ENCODE data around the gene CDCP2. TPM values are rescaled to one million over a fixed set of nuclear protein-coding genes. Genes with fewer than 3 reads are reported as not detected.

The CDCP2 gene
- not detected for polyA plus RNA-seq (ENCODE audit: insufficient read length)

DNA sequence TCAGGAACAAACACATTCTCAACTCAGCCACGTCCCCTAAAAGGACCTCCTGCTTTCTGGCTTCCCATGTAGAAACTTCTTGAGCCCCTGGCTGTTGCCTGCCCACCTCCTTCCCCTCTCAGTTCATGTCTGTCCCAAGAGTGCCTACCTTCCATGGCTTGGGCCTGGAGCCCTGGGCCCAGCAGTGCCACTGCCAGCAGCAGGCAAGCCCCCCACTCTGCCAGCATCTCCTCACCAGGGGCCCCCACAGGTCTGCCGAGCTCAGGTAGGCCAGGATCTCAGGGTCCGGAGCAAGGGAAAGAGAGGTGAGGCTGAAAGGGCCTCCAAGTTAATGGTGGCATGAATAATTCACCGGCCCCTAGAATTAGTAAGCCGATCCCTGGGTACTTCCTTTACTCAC, at the start of gene CDCP2:
CDCP2 (minus strand) TSS at position 305 of the 400 bp plus-strand sequence; CDS start at position 227, 78 bp downstream.
- no peak for DNase-seq

DNA sequence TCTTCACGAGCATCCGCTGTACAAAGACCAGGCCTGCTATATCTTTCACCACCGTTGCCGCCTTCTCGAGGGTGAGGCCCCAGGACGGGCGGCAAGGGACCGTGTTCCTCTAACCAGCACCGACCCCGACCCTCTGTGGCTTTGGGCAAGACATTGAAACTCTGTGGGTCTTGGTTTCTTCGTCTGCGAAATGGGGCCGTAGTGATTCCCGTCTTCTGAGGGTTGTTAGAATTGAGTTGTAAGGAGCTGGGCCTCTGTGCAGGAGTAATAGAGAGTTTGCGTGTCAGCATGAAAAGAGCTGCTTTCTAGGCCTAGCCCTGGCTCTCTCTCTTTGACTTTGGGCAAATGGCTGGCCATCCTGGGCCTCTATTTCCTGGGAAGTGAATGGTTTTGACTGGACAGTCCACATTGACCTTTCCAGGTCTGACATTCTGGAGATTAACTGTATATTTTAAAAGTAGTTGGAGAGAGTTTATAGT, 47.8 kb upstream of the CDCP2 start:
- DNase-seq = no peak

DNA sequence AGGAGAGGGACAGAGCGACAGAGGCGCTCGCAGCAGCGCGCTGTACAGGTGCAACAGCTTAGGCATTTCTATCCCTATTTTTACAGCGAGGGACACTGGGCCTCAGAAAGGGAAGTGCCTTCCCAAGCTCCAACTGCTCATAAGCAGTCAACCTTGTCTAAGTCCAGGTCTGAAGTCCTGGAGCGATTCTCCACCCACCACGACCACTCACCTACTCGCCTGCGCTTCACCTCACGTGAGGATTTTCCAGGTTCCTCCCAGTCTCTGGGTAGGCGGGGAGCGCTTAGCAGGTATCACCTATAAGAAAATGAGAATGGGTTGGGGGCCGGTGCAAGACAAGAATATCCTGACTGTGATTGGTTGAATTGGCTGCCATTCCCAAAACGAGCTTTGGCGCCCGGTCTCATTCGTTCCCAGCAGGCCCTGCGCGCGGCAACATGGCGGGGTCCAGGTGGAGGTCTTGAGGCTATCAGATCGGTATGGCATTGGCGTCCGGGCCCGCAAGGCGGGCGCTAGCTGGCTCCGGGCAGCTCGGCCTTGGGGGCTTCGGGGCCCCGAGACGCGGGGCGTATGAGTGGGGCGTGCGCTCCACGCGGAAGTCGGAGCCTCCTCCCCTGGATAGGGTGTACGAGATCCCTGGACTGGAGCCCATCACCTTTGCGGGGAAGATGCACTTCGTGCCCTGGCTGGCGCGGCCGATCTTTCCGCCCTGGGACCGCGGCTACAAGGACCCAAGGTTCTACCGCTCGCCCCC, 47.1 kb upstream of the CDCP2 start, which contains the start of the genes CYB5RL and MRPL37:
CYB5RL (minus strand) TSS at position 266 of the 754 bp plus-strand sequence. CDS start 4,414 bp downstream, outside the sequence.
MRPL37 (plus strand) TSS at position 403 of the 754 bp plus-strand sequence; CDS start at position 480, 77 bp downstream.
- DNase-seq = peak; percentile 96

DNA sequence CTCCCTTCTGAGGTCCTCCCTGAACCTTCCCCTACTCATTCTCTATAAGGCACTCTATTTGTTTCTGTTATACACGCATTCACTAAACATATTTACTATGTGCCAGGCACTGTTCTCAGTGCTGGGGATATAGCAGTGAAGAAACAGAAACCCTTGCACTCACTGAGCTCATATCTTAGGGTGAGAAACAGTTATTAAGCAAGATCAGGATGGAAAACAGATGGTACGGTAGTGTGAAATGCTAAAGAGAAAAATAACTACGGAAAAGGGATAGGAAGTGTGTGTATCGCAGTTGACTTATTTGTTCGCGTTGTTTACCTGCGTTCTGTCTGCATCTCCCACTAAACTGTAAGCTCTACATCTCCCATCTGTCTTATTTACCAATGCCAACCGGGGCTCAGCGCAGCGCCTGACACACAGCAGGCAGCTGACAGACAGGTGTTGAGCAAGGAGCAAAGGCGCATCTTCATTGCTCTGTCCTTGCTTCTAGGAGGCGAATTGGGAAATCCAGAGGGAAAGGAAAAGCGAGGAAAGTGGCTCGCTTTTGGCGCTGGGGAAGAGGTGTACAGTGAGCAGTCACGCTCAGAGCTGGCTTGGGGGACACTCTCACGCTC, 46.5 kb upstream of the CDCP2 start:
- DNase-seq = no peak

DNA sequence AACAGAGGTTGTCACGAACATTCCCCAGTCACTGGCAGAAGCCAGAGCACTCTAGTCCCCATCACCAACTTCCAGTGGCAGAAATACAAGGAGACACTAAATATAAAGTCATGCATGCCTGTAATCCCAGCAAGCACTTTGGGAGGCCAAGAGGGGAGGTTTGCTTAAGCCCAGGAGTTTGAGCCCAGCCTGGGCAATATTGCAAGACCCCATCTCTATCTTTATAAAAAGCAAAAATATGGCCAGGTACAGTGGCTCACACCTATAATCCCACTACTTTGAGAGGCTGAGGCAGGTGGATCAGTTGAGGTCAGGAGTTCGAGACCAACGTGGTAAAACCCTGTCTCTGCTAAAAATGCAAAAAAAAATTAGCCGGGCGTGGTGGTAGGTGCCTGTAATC, 40.7 kb upstream of the CDCP2 start:
- no peak for DNase-seq

DNA sequence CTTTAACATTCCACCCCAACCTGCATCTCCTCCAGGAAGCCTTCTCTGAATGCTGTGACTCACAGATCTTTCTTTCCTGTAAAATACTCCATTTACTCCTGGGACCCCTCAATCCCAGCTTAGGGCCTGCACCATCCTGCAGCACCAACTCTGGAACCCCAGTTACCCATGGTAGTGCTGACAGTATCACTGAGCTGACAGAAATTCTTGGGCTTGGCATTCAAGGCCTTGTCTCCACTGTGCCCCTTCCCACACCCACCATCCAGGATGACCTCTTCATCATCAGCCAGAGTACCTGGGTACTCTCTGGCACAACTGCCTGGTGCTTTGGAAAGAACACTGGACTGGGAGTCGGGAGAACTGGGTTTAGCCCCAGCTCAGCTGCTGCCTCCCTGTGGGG, 38.7 kb upstream of the CDCP2 start:
- DNase-seq = no peak

DNA sequence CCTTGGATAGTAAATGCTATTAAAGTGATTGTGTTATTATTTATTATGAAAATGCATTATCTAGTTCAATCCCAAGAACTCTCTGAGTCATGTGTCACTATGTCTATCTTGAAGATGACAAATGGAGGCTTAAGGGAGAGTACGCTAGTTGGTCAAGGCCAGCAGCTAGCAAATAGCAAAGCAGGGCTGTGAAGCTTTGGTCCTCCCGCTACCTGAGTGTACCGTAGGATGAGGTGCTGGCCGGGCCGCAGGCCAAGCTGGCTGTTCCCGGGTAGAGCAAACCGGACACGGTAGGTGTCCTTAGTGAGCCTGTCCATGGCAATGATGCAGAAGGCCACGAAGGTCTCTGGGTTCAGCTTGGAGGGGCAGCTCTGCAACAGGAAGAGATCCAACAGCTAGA, 37.7 kb upstream of the CDCP2 start:
- no peak for DNase-seq

DNA sequence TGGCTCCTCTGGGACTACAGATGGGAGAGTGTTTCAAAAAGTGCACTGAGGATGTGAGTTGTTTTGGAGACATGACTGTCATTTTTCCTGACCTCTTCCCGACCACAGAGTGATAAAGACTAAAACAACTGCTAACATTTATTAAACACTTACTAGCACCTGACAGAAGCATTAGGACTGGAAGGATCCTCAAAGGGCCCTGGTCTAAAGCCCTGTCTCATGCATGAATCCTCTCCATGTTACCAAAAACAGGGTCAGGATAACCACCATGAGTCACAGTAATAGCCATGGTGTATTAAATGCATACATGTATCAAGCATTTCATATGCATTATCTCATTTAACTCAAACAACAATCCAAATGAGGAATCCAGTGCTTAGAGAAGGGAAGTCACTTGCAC, 35.5 kb upstream of the CDCP2 start:
- no peak for DNase-seq

DNA sequence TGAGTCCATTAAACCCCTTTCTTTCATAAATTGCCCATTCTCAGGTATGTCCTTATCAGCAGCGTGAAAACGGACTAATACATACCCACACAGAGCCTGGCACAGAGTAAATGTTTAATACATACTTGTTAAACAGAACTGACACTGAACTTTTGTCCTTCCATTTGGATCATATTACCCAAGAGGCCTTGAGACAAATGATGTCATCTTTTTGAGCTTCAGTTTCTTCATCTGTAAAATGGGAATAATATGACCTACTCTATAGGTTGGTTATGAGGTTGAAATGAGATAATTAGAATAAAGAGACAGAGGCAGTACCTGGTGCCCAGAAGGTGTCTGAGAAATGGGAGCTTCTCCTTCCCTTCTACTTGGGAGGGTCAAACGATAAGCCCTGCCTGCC, 33.3 kb upstream of the CDCP2 start:
- DNase-seq = no peak

DNA sequence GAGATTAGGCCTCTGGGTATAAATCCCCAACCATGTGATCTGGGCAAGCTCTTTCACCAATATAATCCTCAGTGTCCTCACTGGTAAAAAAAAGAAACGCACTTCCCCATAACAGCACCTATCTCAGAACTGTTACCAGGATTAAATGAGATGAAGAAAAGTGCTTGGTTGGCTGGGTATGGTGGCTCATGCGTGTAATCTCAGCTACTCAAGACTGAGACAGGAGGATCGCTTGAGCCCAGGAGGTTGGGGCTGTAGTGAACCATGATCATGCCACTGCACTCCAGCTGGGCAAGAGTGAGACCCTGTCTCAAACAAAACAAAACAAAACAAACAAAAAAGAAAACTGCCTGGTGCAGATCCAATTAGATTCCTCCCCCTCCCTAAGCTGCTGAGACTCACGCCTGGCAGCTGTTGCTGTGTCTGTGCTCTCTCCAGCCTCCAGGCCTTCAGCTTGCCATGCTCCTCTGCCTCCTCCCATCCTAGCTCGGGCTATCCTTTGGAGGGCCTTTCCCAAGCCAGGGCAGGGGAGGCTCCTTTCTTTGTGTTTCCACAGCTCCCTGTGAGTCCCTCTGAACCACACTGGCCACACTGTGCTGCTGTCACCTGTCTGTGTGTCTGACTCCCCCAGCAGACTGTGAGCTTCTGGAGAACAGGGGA, 28.0 kb upstream of the CDCP2 start:
- no peak for DNase-seq

DNA sequence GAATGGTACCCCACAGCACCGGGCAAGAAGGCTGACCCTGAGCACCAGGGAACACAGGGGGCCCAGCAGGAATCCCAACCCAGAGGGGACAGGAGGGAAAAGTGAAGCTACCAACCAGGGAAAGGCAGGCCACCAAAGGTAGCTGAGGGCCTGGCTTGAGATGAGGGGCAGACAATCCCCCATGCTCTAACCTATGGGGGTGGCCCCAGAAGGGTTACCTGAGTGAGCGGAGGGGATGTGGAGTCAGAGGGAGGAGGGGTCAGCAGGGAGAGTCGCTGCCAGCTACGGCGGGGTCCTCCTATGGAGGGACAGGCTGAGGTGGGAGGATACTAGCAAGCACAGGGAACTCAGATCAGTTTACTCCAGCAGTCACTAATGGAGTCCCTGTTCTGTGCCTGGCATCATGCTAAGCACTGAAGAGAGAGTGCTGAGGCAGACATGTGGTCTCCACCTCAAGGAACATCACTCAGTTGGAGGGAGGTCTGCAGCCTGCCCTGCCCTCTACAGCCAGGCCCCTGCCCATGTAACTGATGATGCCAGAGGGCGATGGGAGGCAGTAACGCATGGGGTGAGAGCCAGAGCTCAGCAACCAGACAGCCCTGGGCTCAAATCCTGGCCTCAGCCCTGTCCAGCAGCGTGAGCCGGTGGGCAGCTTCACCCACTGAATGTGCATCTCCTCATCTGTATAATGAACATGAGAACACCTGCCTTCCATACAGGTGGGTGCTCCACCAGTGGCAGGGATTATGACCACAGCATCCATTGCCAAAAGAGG, 25.7 kb upstream of the CDCP2 start:
- DNase-seq = no peak

DNA sequence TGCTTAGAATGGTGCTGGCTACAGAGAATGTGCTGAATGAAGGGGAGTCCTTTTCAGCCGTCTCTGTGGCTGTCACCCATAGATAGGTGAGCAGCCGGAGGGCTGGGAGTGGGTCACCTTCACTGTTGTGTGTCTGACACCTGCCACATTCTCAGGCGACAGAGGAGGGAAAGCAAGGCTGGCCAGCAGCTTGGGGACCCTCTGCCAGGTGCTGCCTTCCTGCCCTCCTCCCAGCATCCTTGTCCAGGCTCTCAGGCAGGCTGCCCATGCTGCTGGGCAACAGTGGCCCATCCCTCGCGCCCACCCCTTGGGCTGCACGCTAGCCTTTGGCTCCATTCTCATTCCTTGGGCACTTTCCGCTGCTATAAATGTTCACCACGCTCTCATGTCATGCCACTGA, 24.9 kb upstream of the CDCP2 start:
- no peak for DNase-seq

DNA sequence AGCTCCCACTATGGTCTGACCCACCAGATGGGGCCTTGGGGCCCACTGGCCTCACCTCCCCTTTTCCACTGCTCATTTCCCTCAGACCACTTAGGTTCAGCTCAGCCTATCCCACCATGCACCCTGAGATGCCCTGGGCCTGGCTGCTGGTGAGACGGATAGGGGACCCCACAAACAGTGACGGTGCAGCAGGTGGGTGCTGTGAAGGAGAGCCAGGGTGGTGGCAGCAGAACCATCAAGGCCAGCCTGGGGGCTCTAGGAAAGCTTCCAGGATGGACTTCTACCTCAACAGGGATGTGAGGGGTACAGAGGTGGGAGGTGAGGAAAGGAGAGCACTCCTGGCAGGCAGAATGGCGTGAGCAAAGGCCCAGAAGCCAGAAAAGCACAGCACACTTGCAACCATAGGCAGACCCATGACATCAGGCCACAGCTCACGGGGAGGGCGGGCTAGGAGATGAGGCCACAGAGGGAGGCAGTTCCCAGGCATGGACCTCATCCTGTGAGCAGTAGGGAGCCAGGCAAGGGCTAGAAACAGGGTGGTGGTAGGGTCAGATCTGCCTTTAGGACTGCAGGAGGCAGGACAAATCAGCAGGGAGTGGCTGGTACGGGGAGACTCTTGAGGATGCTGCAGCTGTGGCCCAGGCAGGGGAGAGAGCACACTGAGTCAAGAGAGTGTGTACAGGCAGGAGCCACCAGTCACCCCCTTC, 24.0 kb upstream of the CDCP2 start:
- no peak for DNase-seq

DNA sequence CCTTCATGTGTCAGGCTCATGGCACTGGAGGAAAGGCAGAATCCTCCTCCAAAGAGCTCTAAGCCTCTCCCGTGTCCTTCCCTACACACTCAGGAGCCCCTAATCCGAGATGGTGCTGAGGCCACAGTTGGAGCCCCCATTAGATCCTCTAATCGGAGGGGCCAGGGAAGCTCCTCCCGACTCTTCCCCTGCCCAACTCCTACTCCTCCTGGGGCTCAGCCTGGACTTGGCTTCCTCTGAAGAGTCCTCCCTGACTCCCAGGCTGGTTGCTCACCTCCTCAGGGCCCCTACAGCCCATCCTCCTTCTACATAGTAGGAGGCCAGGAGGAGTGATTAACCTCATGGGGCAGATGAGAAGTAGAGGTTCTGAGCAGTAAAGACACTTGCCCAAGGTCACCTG, 21.3 kb upstream of the CDCP2 start:
- DNase-seq = no peak

DNA sequence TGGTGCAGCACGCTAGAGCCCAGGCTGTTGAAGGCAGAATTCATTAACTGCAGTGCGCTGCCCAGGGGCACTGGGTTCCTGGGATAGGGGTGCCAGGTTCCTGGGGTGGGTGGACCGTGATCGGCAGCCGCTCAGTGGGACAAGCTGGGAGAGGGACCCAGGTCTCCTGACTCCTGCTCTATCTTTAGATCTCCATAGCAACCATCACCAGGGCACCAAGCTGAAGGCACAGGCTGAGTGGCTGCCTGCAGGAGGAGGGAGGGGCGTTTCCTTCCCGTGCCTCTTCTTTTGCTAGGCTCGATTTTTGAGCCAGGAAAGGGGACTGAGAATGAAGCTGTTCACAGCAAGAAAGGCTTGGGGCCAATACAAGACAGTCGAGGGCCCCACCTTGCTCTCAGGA, 20.9 kb upstream of the CDCP2 start:
- DNase-seq = no peak

DNA sequence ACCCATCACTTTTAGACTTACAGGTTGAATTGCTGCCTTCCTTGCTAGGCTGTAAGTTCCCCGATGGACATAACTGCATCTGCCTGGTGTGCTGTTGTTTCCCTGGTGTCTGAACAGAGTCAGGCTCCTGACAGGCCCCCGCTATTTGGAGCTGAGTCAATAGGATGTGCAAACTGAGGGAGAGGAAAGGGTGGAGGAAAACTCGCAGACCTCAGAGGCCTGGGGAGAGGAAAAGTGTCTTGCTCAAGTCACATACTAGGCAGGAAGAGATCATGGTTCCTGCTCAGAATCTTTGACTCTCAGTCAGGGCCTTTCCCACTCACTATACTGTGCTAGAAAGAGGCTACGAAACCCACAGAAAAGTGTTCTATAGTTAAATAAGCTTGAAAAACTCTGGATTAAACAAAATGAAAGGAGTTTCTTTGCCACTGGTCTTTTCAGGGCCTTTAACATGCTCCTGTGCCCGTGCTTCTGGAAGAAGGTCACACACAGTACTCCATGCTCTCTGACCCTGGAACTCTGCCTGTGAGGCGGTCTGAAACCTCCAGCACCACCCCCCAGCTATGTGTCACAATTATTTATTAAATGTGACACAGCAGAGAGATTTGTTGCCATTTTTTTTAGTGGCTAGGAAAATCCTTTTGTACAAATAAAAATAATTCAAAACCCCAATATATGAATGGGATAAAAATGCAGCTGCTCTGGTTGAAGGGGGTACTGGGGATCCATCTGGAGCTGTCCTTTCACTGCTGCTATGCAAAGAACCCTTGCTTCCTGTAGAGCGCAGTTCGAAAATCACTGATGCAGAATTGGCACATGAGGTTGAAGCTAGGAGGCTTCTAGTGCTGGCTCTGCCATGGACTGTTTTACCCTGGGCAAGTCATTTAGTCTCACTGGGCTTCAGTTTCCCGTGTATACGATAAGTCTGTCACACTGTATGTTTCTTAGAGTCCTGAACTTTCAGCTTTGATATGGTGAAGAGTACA, 20.1 kb upstream of the CDCP2 start:
- DNase-seq = no peak

DNA sequence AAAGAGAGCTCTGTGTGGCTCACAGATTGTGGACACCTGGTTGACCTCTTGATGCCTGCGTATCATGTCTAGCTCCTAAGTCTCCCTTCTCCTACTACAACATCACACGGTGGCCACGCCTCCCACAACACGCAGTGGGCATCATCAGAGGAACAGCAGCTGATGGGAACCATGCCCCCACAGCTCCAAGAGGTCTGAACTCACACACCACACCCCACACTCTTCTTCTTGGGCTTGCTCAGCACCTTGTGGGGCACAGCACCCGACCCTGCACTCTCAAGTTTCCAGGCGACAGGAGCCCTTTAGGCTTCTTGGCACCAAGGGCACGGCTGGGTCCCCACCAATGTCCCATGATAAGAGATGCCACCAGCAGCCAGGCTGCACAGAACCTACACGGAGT, 18.8 kb upstream of the CDCP2 start:
- no peak for DNase-seq

DNA sequence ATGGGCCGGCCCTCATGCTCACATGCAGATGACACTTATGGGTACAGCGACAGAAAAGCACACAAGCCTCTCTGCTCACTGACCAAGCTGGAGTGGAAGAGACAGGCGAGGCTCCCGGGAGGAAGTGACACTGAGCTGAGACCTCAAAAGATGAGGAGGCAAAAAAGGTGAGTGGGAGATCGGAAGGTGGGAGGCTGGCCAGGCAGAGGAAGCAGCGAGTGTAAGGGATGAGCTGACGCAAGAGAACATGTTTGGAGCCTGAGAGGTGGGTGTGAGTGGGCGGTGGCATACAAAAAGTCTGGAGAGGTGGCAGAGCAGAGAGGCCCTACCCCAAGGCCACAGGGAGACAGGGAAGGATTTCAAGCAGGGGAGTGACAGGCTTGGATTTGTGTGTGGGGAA, 18.2 kb upstream of the CDCP2 start:
- no peak for DNase-seq

DNA sequence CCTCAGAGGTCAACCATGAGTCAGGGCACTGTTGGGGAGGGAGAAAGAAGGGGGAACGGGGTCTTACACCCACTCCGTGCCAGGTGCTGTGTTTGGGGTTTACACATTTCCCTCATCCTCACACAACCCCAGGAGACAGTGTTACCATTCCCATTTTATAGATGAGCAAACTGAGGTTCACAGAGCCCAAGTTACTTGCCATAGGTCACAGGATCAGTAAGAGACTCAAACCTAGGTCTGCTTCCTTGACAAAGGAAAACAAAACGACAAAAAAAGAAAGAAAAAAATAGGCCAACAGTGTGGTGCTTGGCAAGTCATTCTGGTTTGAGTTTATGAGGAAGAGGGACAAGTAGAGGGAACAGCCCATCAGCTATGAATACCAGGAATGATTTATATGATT, 16.3 kb upstream of the CDCP2 start:
- no peak for DNase-seq

DNA sequence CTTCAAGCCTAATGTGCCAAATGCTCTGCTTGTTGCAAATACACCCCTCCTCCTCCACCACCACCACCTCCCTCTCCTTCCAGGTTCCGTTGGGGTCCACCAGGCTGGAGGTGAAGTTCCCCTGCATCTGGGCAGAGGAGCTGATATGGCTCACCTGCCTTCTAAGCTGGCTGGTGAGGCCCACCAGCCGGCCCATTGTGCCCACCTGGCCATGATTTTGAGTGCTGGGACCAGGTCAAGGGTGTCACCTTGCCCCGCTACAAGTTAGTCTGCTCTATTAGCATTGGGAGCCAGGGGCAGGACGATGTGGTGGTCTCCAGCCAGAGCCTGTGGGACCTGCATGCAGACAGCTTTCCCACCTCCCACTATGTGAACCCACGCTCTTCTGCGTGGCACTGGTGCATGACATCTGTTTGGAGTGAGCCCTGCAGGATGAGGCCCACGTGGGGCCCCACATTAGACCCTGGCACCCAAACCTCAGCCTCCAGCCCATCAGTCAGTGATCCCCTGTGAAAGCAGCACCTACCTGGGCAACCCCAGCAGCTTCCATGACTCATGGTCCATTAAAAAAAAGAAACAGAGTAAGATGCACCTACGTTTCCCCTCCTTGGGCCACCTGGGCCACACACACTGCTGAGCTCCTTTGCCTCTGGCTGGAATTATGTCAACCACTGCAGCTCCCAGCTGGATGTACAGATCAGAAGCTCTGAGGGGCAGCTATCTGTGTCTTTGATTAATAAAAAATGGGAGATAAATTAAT, 15.6 kb upstream of the CDCP2 start:
- no peak for DNase-seq
